ENCODE results near the gene ZNF207.
"Not testable (repeated sequence)": the region's sequence is repeated elsewhere in the genome, so short reads cannot be mapped to it uniquely, and the experiment has no call there.

Gene ZNF207

DNA sequence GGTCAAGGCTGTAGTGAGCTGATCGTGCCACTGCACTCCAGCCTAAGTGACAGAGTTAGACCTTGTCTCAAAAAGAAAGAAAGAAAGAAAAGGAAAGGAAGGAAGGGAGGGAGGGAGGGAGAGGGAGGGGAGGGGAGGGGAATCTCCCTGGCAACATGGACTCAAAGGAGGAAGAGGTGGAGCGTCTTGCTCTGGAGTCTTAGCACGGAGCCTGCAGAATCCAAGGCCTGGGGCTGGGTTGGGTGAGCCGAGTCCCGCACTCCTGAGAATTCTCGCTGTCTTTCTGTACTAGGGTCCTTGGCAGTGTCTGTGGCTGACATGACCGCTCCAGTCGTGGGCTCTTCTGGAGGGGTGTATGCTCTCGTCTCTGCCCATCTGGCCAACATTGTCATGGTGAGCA, 44.9 kb upstream of the ZNF207 start:
- no peak overlapping the region for H3K9ac ChIP-seq
- no peaks in the 10 kb centered on the region for H3K36me3 ChIP-seq (ENCODE audit: control insufficient read depth, insufficient read depth, low read length)
- TF ChIP-seq, protein P1, sequence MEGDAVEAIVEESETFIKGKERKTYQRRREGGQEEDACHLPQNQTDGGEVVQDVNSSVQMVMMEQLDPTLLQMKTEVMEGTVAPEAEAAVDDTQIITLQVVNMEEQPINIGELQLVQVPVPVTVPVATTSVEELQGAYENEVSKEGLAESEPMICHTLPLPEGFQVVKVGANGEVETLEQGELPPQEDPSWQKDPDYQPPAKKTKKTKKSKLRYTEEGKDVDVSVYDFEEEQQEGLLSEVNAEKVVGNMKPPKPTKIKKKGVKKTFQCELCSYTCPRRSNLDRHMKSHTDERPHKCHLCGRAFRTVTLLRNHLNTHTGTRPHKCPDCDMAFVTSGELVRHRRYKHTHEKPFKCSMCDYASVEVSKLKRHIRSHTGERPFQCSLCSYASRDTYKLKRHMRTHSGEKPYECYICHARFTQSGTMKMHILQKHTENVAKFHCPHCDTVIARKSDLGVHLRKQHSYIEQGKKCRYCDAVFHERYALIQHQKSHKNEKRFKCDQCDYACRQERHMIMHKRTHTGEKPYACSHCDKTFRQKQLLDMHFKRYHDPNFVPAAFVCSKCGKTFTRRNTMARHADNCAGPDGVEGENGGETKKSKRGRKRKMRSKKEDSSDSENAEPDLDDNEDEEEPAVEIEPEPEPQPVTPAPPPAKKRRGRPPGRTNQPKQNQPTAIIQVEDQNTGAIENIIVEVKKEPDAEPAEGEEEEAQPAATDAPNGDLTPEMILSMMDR (IDR thresholded peaks at IDR 0.05): no peak
- no peak overlapping the region for H3K27ac ChIP-seq
- no peaks in the 10 kb centered on the region for H3K9me3 ChIP-seq (ENCODE audit: control insufficient read depth, low read length)
- H3K4me3 ChIP-seq (ENCODE audit: low read depth, low read length): no peak overlapping the region
- H3K27me3 ChIP-seq (ENCODE audit: control insufficient read depth, insufficient read depth, low read length): no peaks in the 10 kb centered on the region
- no peak overlapping the region for H3K4me2 ChIP-seq (ENCODE audit: low read length)
- no peaks in the 10 kb centered on the region for H3K79me2 ChIP-seq
- H2AFZ ChIP-seq: no peak overlapping the region
- H3K4me1 ChIP-seq: no peaks in the 10 kb centered on the region

DNA sequence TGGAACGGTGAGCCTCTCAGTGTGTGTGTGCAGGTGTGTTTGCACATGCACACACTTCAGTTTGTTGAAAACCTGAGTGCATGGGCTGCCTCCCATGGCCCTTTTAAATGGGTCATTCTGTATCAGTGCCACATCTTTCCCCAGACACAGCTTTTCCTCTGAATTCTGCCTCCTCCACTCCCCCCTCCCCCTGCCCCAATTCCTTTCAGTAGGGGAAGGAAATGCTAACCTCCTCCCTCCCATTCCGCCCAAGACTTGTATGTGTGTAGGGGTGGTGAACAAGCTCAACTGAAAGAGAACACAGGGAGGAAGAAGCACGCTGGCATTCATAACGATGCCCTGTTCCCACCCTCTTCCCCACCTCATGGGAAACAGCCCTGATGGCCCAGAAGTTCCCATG, 42.3 kb upstream of the ZNF207 start:
- Histone ChIP-seq H3K4me3 (ENCODE audit: low read depth, low read length) (no peak overlapping the region), H3K27ac (no peak overlapping the region), H3K79me2 (no peaks in the 10 kb centered on the region), H3K36me3 (ENCODE audit: control insufficient read depth, insufficient read depth, low read length) (no peaks in the 10 kb centered on the region), H2AFZ (no peak overlapping the region), H3K4me1 (no peaks in the 10 kb centered on the region), H3K9me3 (ENCODE audit: control insufficient read depth, low read length) (no peaks in the 10 kb centered on the region), H3K9ac (no peak overlapping the region), H3K4me2 (ENCODE audit: low read length) (no peak overlapping the region), H3K27me3 (ENCODE audit: control insufficient read depth, insufficient read depth, low read length) (no peaks in the 10 kb centered on the region)
- TF ChIP-seq, protein P1 (IDR thresholded peaks at IDR 0.05): no peak

DNA sequence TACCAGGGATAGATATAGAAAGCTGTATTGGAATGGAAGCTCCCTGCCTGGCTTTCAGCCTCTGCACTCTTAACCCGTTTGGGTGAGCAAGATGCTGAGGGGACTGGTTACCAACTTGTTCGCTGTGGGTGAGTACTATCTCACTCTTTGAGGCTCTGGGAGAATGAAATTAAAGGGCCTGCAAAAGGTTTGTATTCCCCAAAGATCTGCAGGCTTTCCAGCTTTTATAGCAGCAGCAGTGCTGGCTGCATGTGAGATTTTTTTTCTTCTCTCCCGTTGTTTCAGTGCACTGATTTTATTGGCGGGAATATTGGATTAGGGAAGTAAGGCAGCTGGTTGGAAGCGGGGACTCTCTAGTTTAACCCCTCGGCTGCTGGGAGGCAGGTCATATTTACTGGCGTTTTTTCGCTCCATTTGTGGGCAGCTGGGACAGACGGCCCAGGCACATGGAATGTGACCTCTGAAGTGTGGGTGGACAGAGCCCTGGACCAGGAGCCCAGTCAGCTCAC, 38.9 kb upstream of the ZNF207 start:
- no peaks in the 10 kb centered on the region for H3K4me1 ChIP-seq
- no peak overlapping the region for H3K27ac ChIP-seq
- H3K4me3 ChIP-seq (ENCODE audit: low read depth, low read length): no peak overlapping the region
- H3K36me3 ChIP-seq (ENCODE audit: control insufficient read depth, insufficient read depth, low read length): no peaks in the 10 kb centered on the region
- no peak overlapping the region for H3K9ac ChIP-seq
- H2AFZ ChIP-seq: no peak overlapping the region
- no peaks in the 10 kb centered on the region for H3K79me2 ChIP-seq
- no peaks in the 10 kb centered on the region for H3K9me3 ChIP-seq (ENCODE audit: control insufficient read depth, low read length)
- H3K4me2 ChIP-seq (ENCODE audit: low read length): no peak overlapping the region
- TF ChIP-seq, protein P1 (IDR thresholded peaks at IDR 0.05): no peak
- no peaks in the 10 kb centered on the region for H3K27me3 ChIP-seq (ENCODE audit: control insufficient read depth, insufficient read depth, low read length)

DNA sequence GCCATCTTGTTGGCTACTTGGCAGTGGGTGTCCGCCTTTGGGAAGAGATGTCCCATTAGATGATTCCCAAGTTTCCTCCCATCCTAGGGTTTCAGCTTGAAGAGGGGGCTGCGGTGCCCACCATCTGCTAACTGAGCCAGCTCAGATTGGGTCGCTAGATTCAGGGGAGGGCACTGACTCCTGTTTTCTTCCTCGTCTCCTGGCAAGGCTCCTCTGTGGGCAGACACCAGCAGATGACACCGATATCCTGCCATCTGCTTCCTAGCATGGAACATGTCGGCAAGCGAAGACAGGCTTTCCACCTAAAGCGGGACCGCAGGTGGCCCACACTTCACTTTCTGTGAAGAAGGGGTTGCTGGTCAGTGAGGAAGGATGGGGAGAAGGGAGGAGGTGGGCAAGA, 35.3 kb upstream of the ZNF207 start:
- Histone ChIP-seq H2AFZ (no peak overlapping the region), H3K9me3 (ENCODE audit: control insufficient read depth, low read length) (no peaks in the 10 kb centered on the region), H3K4me2 (ENCODE audit: low read length) (no peak overlapping the region), H3K27me3 (ENCODE audit: control insufficient read depth, insufficient read depth, low read length) (no peaks in the 10 kb centered on the region), H3K79me2 (no peaks in the 10 kb centered on the region), H3K36me3 (ENCODE audit: control insufficient read depth, insufficient read depth, low read length) (no peaks in the 10 kb centered on the region), H3K9ac (no peak overlapping the region), H3K27ac (no peak overlapping the region), H3K4me3 (ENCODE audit: low read depth, low read length) (no peak overlapping the region), H3K4me1 (no peaks in the 10 kb centered on the region)
- TF ChIP-seq, protein P1 (IDR thresholded peaks at IDR 0.05): no peak

DNA sequence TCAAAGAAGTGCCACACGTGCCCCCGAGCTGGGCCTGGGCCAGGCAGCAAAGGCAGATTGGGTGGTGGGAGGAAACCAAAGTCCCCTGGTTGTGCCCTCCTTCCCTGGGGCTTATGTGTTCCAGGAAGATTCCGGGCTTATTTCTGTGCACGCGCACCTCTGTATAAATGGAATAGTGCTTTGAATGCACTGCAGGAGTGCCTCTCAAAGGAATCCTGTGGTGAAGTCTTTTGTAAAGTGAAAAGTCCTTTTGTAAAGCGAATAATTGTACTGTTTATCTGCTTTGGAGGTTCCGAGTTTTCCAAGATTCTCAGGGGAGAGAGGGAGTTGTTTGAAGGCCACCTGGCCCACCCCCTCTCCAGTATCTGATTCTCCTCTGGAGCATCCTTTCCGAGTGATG, 34.8 kb upstream of the ZNF207 start:
- H3K36me3 ChIP-seq (ENCODE audit: control insufficient read depth, insufficient read depth, low read length): no peaks in the 10 kb centered on the region
- no peaks in the 10 kb centered on the region for H3K27me3 ChIP-seq (ENCODE audit: control insufficient read depth, insufficient read depth, low read length)
- H2AFZ ChIP-seq: no peak overlapping the region
- H3K79me2 ChIP-seq: no peaks in the 10 kb centered on the region
- H3K4me2 ChIP-seq (ENCODE audit: low read length): no peak overlapping the region
- no peaks in the 10 kb centered on the region for H3K9me3 ChIP-seq (ENCODE audit: control insufficient read depth, low read length)
- H3K4me3 ChIP-seq (ENCODE audit: low read depth, low read length): no peak overlapping the region
- TF ChIP-seq, protein P1 (IDR thresholded peaks at IDR 0.05): no peak
- no peaks in the 10 kb centered on the region for H3K4me1 ChIP-seq
- no peak overlapping the region for H3K9ac ChIP-seq
- H3K27ac ChIP-seq: no peak overlapping the region

DNA sequence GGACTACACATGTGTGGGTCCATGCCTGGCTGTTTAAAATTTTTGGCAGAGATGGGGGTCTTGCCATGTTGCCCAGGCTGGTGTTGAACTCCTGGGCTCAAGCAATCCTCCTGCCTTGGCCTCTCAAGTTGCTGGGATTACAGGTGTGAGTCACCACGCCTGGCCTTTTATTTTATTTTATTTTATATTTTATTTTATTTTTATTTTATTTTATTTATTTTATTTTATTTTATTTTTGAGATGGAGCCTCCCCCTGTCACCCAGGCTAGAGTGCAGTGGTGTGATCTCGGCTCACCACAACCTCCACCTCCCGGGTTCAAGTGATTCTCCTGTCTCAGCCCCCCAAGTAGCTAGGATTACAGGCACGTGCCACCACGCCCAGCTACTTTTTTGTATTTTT, 33.3 kb upstream of the ZNF207 start:
- not testable (repeated sequence) for H2AFZ ChIP-seq; H3K36me3 ChIP-seq (ENCODE audit: control insufficient read depth, insufficient read depth, low read length); H3K4me1 ChIP-seq; H3K9me3 ChIP-seq (ENCODE audit: control insufficient read depth, low read length); H3K79me2 ChIP-seq; H3K27ac ChIP-seq; H3K4me2 ChIP-seq (ENCODE audit: low read length); H3K4me3 ChIP-seq (ENCODE audit: low read depth, low read length); H3K27me3 ChIP-seq (ENCODE audit: control insufficient read depth, insufficient read depth, low read length); H3K9ac ChIP-seq

All from parathyroid adenoma (tissue), 2 donors.